ENCODE results near the gene ATP8A2. TPM values are rescaled to one million over a fixed set of nuclear protein-coding genes. Genes with fewer than 3 reads are reported as not detected.

The ATP8A2 gene
- total and polyA plus RNA-seq, 9 of the 15 experiments (the other 6 are each of a cell fraction or from before 2014, with no cell fraction given): under 0.01 to 0.33 (median 0.06) TPM; not detected in 4

GRCh38 chr13:25494698-25495411 is 123.1 kb downstream of the ATP8A2 start:
- Histone ChIP-seq H3K4me3 (no peak overlapping the region), H3K79me2 (ENCODE audit: control insufficient read depth, insufficient read depth, low read length) (no peaks in the 10 kb centered on the region), H3K9me3 (replicated peaks; ENCODE audit: control insufficient read depth, insufficient read depth, low read depth, low read length) (no peaks in the 10 kb centered on the region), H3K4me1 (replicated peaks in 1 of 2; ENCODE audit: control insufficient read depth in 2 of 2, insufficient read depth in 2 of 2, low read length in 2 of 2) (no peaks in the 10 kb centered on the region), H3K4me2 (ENCODE audit: insufficient read depth, low read length) (no peak overlapping the region), H3K27me3 (ENCODE audit: control insufficient read depth in 2 of 2, insufficient read depth in 2 of 2, low read length in 2 of 2) (peaks cover 0 to 13% of the 10 kb centered on the region in 2 experiments; a peak in 2 of 5 replicates), H3K36me3 (ENCODE audit: control insufficient read depth, insufficient read depth, low read length) (no peaks in the 10 kb centered on the region), H2AFZ (ENCODE audit: low read depth, low read length) (no peak overlapping the region), H3K9me1 (ENCODE audit: control insufficient read depth, insufficient read depth, low read length) (no peaks in the 10 kb centered on the region), H4K20me1 (replicated peaks; ENCODE audit: control insufficient read depth, insufficient read depth, low read length) (0 out of 2 replicates have a peak, but pooled peaks cover 4% of the 10 kb centered on the region), H3K27ac (ENCODE audit: extremely low read depth, low read depth, low read length) (no peak overlapping the region), H3K9ac (ENCODE audit: insufficient read depth in 1 of 2, low read depth in 2 of 2, low read length in 2 of 2) (no peak overlapping the region)
- intact Hi-C loops (cut with micrococcal nuclease) (no loop called here), in situ Hi-C loops (cut with MboI) (no loop called here)
- DNase-seq (ENCODE audit: extremely low read depth in 1 of 4, low spot score in 3 of 4): peak in 2 of 4 experiments; percentile 5 to 19
- BruUV-seq (replicated peaks): no TSS peak
- POLR2A ChIA-PET: interaction anchor here (0.9 kb wide), 1 partner anchor 11 kb away, joined by 3 read pairs; no protein-coding TSS in a partner anchor
- peak; percentile 62 for ATAC-seq
- FAIRE-seq: no peak
- CTCF ChIA-PET (ENCODE audit: low intra/inter-chr PET ratio): no interaction called here
- no peak for TF ChIP-seq NCOR1 (IDR thresholded peaks at IDR 0.05)
- TF ChIP-seq, protein P1, sequence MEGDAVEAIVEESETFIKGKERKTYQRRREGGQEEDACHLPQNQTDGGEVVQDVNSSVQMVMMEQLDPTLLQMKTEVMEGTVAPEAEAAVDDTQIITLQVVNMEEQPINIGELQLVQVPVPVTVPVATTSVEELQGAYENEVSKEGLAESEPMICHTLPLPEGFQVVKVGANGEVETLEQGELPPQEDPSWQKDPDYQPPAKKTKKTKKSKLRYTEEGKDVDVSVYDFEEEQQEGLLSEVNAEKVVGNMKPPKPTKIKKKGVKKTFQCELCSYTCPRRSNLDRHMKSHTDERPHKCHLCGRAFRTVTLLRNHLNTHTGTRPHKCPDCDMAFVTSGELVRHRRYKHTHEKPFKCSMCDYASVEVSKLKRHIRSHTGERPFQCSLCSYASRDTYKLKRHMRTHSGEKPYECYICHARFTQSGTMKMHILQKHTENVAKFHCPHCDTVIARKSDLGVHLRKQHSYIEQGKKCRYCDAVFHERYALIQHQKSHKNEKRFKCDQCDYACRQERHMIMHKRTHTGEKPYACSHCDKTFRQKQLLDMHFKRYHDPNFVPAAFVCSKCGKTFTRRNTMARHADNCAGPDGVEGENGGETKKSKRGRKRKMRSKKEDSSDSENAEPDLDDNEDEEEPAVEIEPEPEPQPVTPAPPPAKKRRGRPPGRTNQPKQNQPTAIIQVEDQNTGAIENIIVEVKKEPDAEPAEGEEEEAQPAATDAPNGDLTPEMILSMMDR (IDR thresholded peaks at IDR 0.05 in 2 of 3, conservative IDR thresholded peaks at IDR 0.05 in 1 of 3; ENCODE audit: insufficient read depth in 2 of 3, low read depth in 1 of 3, low read length in 3 of 3): peak in 1 of 3 experiments; percentile 17; a peak in 1 of 6 replicates
- peak in 1 of 2 experiments; percentile 17; a peak in 1 of 4 replicates for TF ChIP-seq RAD21 (CRISPR knock-in tag; conservative IDR thresholded peaks at IDR 0.05 in 1 of 2, IDR thresholded peaks at IDR 0.05 in 1 of 2)
- 0% methylated on average over 8 of the region's 9 CpGs for WGBS (ENCODE audit: insufficient coverage, low coverage, missing lambda C conversion rate)

All from K562 (cell line).